ENCODE measurements around the gene NRIP1. TPM values are rescaled to one million over a fixed set of nuclear protein-coding genes. Genes with fewer than 3 reads are reported as not detected.

NRIP1 gene
- total and polyA plus RNA-seq, 2 of the 8 experiments (the other 6 are each of a cell fraction or from before 2014, with no cell fraction given), result 1.5 to 9.3 TPM

DNA sequence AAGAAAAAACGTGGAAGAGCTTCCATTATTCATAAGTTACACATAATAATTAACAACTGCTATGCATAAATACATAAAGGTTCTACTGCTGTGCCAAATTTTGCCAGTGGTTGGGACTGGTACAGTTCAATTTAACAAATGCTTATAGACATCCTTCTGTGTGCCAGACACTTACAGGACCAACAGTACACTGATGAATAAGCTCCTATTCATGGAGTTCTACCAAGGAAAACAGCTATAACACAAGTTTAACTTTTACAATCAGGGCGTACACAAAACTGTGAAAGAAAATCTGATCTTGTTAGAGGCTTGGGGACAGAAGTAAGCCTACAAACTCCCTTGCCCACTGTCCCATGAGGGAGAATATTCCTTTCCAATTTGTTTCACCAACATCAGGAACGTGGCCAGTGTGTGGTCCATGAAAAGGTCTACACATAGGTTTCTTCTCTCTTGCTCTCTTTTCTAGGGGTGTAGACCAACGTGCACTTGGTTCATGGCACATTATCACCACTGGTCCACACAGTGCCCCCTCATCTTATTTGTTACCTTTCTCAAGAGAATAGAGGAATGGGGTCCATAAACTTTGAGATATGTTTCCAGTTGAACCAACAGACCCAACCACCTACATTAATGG is 10.1 kb downstream of the NRIP1 start:
- Histone ChIP-seq H3K14ac (ENCODE audit: insufficient read length) (no peak overlapping the region), H3K4ac (replicated peaks; ENCODE audit: insufficient read length, low read depth, low read length) (no peak overlapping the region), H3K9ac (replicated peaks in 1 of 4; ENCODE audit: extremely low read depth in 1 of 4, low read depth in 3 of 4, low read length in 3 of 4) (no peak overlapping the region), H4K91ac (replicated peaks; ENCODE audit: insufficient read length, low read length) (no peak overlapping the region), H3K27me3 (replicated peaks in 1 of 4; ENCODE audit: control insufficient read depth in 3 of 4, extremely low read depth in 1 of 4, insufficient read depth in 3 of 4, low read length in 3 of 4) (no peaks in the 10 kb centered on the region), H3K79me2 (ENCODE audit: control insufficient read depth in 1 of 2, insufficient read depth in 2 of 2, low read length in 2 of 2) (peaks cover 0 to 87% of the 10 kb centered on the region in 2 experiments; a peak in 2 of 4 replicates), H3K18ac (ENCODE audit: extremely low read depth, low read length) (no peak overlapping the region), H2AK5ac (ENCODE audit: low read depth, low read length) (no peak overlapping the region), H2BK120ac (replicated peaks; ENCODE audit: low read depth, low read length) (no peak overlapping the region), H2AFZ (ENCODE audit: low read length) (no peak overlapping the region), H3K4me3 (ENCODE audit: extremely low read depth in 1 of 4, insufficient read depth in 2 of 4, low read depth in 3 of 4, low read length in 4 of 4) (no peak overlapping the region), H3K27ac (ENCODE audit: low read depth, low read length) (no peak overlapping the region), H4K20me1 (replicated peaks in 1 of 2; ENCODE audit: control insufficient read depth in 1 of 2, insufficient read depth in 2 of 2, low read length in 2 of 2) (peaks cover 0 to 2% of the 10 kb centered on the region in 2 experiments), H3K23me2 (ENCODE audit: low read depth, low read length) (no peaks in the 10 kb centered on the region), H3K9me3 (ENCODE audit: insufficient read depth in 2 of 2, low read depth in 1 of 2, low read length in 1 of 2) (no peaks in the 10 kb centered on the region), H2BK5ac (ENCODE audit: low read depth, low read length) (0 out of 2 replicates have a peak overlapping the region, but pooled peaks have one; percentile 1), H2BK15ac (ENCODE audit: low read length) (no peak overlapping the region), H3K23ac (ENCODE audit: insufficient read length) (no peak overlapping the region), H2BK12ac (ENCODE audit: low read depth, low read length) (no peak overlapping the region), H4K5ac (ENCODE audit: insufficient read length, low read depth, low read length) (no peak overlapping the region), H3K4me1 (replicated peaks in 1 of 4; ENCODE audit: control insufficient read depth in 3 of 4, insufficient read depth in 4 of 4, low read length in 3 of 4) (peaks cover 3 to 27% (median 11%) of the 10 kb centered on the region in 4 experiments; a peak in 6 of 7 replicates), H2BK20ac (ENCODE audit: low read length) (no peak overlapping the region), H3K4me2 (ENCODE audit: insufficient read depth in 1 of 2, low read depth in 2 of 2, low read length in 2 of 2) (no peak overlapping the region), H3K79me1 (ENCODE audit: low read depth, low read length) (no peaks in the 10 kb centered on the region), H3K36me3 (ENCODE audit: control insufficient read depth in 2 of 4, insufficient read depth in 4 of 4, low read length in 3 of 4) (no peaks in the 10 kb centered on the region), H4K8ac (ENCODE audit: extremely low read depth, insufficient read depth, low read length) (no peak overlapping the region), H3K56ac (replicated peaks; ENCODE audit: insufficient read length, low read depth, low read length) (no peak overlapping the region)
- FAIRE-seq (no peak), DNase-seq (ENCODE audit: low read depth in 1 of 2, low spot score in 2 of 2) (no peak)
- ChIA-PET POLR2A (ENCODE audit: partially characterized antibody) (no interaction called here), CTCF (ENCODE audit: partially characterized antibody) (interaction anchor here (1.4 kb wide), 1 partner anchor 303 kb away, joined by 3 read pairs; no protein-coding TSS in a partner anchor)
- 86% methylated on average over 4 of the region's 4 CpGs; no CpG with 5 or more reads in 1 of the 2 experiments for WGBS, 2 experiments (ENCODE audit: extremely low coverage in 1 of 2, insufficient coverage in 1 of 2, insufficient read length in 1 of 2, insufficient replicate concordance in 2 of 2, low coverage in 1 of 2, low lambda C conversion rate in 2 of 2, missing lambda C conversion rate in 1 of 2)
- TF ChIP-seq GTF2F1 (IDR thresholded peaks at IDR 0.05; ENCODE audit: borderline replicate concordance, low read depth, low read length) (no peak), ZNF274 (IDR thresholded peaks at IDR 0.05; ENCODE audit: borderline replicate concordance, extremely low read depth, low read length) (no peak), USF2 (IDR thresholded peaks at IDR 0.05; ENCODE audit: low read length) (no peak), BACH1 (IDR thresholded peaks at IDR 0.05; ENCODE audit: low read length) (no peak), EZH2 (IDR thresholded peaks at IDR 0.05; ENCODE audit: low read depth, low read length, severe bottlenecking) (no peak), SIRT6 (IDR thresholded peaks at IDR 0.05; ENCODE audit: low read length) (no peak), KDM1A (IDR thresholded peaks at IDR 0.05; ENCODE audit: borderline replicate concordance, low read length) (no peak), EGR1 (IDR thresholded peaks at IDR 0.05; ENCODE audit: borderline replicate concordance, low read depth, low read length) (no peak)
